ENCODE measurements around the gene BRICD5. TPM values are rescaled to one million over a fixed set of nuclear protein-coding genes. Genes with fewer than 3 reads are reported as not detected.
A peak's percentile ranks its signal among the peaks of the same experiment; 100 is the strongest.

The BRICD5 gene
- total RNA-seq, 1 donor, result 2.4 TPM

DNA sequence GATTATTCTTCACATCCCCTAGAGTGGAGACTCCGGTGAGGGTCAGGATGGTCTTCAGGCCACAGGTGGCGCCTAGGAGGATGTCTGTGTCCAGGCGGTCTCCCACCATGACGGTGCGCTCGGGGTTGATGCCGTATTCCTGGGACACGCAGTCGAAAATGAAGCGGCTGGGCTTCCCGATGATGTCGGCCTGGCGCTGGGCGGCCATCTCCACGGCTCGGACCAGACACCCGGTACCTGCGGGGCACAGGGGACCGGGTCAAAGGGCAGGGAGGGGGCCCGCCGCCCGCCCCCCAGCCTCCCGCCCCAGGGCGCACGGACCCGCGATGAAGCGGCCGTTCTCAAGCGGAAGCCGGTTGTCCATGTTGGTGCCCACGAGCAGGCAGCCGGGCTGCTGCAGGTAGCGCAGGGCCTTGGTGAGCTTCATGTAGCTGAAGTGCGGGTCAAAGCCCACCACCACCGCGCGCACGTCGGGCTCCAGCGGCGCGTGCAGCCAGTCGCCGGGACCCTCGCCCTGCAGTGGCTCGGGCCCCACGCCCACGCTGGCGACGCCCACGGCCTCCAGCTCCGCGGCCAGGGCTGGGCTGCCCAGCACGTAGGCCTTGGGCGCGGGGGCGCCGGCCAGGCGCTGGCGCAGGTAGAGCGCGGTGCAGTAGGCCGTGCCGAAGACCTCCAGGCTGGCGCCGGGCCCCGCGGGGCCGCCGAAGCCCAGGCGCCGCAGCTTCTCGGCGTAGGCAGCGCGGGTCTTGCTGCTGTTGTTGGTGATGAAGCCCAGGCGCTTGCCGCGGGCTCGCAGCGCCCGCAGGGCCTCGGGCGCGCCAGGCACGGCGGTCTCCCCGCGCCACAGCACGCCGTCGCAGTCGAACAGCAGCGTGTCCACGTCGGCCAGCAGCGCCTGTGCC, 3.4 kb upstream of the BRICD5 start:
- TF ChIP-seq, protein P1, sequence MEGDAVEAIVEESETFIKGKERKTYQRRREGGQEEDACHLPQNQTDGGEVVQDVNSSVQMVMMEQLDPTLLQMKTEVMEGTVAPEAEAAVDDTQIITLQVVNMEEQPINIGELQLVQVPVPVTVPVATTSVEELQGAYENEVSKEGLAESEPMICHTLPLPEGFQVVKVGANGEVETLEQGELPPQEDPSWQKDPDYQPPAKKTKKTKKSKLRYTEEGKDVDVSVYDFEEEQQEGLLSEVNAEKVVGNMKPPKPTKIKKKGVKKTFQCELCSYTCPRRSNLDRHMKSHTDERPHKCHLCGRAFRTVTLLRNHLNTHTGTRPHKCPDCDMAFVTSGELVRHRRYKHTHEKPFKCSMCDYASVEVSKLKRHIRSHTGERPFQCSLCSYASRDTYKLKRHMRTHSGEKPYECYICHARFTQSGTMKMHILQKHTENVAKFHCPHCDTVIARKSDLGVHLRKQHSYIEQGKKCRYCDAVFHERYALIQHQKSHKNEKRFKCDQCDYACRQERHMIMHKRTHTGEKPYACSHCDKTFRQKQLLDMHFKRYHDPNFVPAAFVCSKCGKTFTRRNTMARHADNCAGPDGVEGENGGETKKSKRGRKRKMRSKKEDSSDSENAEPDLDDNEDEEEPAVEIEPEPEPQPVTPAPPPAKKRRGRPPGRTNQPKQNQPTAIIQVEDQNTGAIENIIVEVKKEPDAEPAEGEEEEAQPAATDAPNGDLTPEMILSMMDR (IDR thresholded peaks at IDR 0.05; ENCODE audit: insufficient read depth, low read length), result no peak
- no peak for DNase-seq (ENCODE audit: low read depth)
- H3K4me3 ChIP-seq (ENCODE audit: low read depth, low read length), result peak overlapping the region; percentile 74

DNA sequence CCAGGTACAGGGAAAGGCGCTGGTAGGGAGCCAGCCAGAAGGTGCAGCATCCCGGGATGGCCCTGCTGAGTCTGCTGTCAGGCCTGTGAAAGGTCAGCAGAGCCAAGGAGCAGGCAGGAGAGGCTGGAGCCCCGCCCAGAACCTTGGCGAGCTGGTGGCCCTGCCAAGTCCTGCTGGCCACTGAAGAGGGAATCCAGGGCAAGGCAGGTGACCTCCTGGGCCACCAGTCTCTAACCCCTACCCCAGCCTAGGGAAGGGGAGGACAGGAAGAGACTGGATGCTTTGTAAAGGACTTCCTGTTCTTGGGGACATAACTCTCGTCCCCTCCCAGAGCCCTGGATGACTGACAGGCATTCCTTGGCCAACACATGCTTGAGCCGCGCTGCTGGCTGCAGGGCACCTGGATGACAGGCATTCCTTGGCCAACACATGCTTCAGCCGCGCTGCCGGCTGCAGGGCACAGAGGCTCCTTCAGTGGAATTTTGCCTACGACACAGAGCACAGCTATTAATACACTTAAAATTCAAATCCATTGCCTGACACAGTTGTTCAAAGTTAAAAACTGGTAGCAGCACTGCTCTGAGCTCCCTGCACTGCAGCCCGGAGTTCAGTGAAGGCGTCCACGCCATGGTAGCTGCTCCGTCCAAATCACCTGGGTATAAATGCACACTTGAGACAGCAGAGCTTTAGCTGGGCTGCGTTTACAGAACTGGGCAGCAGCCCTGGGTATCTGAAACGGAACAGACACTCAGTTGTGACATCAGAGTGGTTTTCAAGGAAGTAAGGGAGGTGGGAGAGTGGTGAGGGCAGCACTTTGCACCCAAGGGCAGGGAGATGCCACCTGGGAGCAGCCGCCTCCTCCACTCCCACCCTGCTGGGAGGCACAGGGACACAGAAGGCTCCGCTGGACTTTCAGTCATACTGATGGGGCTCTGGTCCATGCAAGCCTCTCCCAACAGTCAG, 2.0 kb upstream of the BRICD5 start:
- no peak for DNase-seq (ENCODE audit: low read depth)
- TF ChIP-seq, protein P1 (IDR thresholded peaks at IDR 0.05; ENCODE audit: insufficient read depth, low read length), result no peak
- H3K4me3 ChIP-seq (ENCODE audit: low read depth, low read length), result peak overlapping the region; percentile 74

DNA sequence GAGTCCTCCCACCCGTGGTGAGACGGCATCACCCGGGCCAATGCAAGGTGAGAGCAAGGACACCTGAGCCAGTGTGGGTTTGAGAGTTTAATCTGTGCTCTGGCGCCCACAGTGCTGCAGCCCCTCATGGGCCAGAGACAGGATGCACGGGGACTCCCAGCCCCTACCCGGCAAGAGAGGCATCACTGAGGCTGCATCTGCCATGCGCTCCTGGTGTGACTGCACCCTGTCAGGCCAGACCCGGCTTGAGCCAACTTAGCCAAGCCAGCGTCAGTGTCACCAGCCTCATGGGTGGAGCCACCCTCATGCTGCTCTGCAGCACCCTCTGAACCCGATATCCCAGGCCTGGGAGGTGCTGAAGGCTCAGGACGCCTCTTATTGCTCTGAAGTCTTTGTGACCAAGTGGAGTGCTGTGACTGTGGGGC, 1.3 kb upstream of the BRICD5 start:
- no peak for DNase-seq (ENCODE audit: low read depth)
- H3K4me3 ChIP-seq (ENCODE audit: low read depth, low read length), result no peak overlapping the region
- TF ChIP-seq, protein P1 (IDR thresholded peaks at IDR 0.05; ENCODE audit: insufficient read depth, low read length), result no peak

DNA sequence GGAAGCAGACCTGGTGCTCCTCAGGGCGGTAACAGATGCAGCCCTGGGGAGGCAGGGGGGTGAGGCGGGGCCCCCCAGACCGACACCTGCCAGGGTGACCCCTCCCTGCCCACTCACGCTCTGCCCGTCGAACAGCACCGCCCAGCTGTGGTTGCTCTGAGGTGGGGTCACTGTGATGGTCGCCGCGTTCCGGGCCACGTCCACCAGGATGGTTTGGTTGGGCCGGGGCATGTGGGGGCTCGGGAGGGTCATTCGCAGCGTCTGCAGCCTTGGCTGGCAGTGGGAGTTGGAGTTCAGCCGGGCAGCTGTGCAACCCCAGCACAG, 692 bp downstream of the BRICD5 start:
- TF ChIP-seq, protein P1 (IDR thresholded peaks at IDR 0.05; ENCODE audit: insufficient read depth, low read length), result no peak
- H3K4me3 ChIP-seq (ENCODE audit: low read depth, low read length), result no peak overlapping the region
- no peak for DNase-seq (ENCODE audit: low read depth)

DNA sequence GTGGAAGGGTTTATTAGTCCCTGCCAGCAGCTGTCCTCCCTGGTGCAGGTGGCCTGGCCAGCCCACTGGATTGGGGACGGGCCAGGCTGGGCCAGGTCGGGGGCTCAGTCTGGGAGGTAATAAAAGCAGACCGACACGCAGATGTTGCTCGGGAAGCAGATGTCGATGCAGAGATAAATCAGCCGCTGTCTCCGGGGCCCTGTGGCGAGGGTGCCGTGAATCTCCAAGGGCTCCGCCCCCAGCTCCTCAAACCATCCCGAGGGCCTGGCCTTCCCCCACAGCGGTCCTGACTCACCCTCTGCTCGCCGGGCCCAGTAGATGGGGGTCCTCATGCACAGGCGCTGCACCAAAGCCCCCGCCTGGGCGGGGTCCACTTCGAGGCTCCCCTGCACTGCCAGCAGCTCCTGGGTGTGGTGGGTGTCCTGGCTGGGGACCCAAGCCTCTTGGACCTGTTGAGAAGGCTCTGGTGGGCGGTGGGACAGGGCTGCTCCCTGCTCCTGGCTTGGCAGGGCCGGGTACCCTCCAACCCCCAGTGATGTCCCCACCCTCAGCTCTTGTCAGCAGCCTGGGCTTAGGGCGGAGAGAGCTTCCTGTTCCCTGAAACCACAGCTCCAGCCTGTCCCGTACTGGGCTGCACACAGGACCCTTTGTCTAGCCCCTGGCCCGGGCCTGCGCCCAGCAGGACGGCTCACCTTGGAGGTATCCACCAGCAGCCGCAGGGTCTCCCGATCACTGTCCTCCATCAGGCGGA, 1.2 kb downstream of the BRICD5 start:
- H3K4me3 ChIP-seq (ENCODE audit: low read depth, low read length), result no peak overlapping the region
- DNase-seq (ENCODE audit: low read depth), result no peak
- TF ChIP-seq, protein P1 (IDR thresholded peaks at IDR 0.05; ENCODE audit: insufficient read depth, low read length), result no peak

DNA sequence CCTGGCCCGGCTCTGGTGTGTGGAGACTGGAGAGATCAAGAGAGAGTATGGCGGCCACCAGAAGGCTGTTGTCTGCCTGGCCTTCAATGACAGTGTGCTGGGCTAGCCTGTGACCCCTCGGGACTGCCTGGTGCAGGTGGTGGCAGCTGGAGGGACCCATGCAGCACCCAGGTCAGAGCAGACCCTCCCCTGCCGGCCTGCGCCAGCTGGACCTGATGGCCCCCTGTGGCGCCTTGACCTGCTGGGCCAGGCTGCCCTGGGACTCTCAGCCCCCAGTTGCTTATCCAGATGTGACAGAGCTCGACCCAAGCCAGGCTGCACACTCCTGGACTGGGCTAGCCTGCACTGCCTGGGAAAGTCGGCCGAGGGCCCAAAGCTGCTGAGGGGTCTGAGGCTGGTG, 1.9 kb downstream of the BRICD5 start:
- DNase-seq (ENCODE audit: low read depth), result no peak
- H3K4me3 ChIP-seq (ENCODE audit: low read depth, low read length), result no peak overlapping the region
- TF ChIP-seq, protein P1 (IDR thresholded peaks at IDR 0.05; ENCODE audit: insufficient read depth, low read length), result no peak
